K562 (cell line): Measurements from ENCODE around the gene ATIC. TPM values are rescaled to one million over a fixed set of nuclear protein-coding genes. Genes with fewer than 3 reads are reported as not detected.

ENCODE experiments used
- ARID1B ChIP-seq: fragments of 450-650 bp; IDR thresholded peaks from 2 replicates; pipeline ENCODE4 v1.6.1; 2016; ENCODE audit warnings: antibody characterized with exemption, mild to moderate bottlenecking, inconsistent platforms
- ATF7 ChIP-seq: fragments of 450-650 bp; IDR thresholded peaks from 2 replicates; pipeline ENCODE4 v1.7.1; 2014; ENCODE audit warnings: mild to moderate bottlenecking, moderate library complexity
- BRF2 ChIP-seq: IDR thresholded peaks from 3 replicates; pipeline ENCODE4 v1.6.1; 2011; ENCODE audit warnings: borderline replicate concordance, mild to moderate bottlenecking; ENCODE audit not compliant: insufficient read length, insufficient read depth
- CBX2 ChIP-seq: fragments of 200-600 bp; sonication (generic); IDR thresholded peaks from one replicate; pipeline ENCODE4 v1.6.1; 2012; ENCODE audit warnings: mild to moderate bottlenecking, low read length, inconsistent platforms; ENCODE audit not compliant: insufficient read depth, poor library complexity, severe bottlenecking
- EWSR1 ChIP-seq: fragments of 450-650 bp; IDR thresholded peaks from 2 replicates; pipeline ENCODE4 v1.6.1; 2018; ENCODE audit warnings: borderline replicate concordance, mild to moderate bottlenecking, low read depth, moderate library complexity; ENCODE audit not compliant: partially characterized antibody
- HBP1 ChIP-seq: fragments of 450-650 bp; formaldehyde crosslinking; IDR thresholded peaks from 2 replicates; pipeline ENCODE4 v1.4.0; 2022; ENCODE audit warnings: missing genetic modification characterization
- HCFC1 ChIP-seq: IDR thresholded peaks from 2 replicates; pipeline ENCODE4 v1.6.1; 2012; ENCODE audit warnings: low read depth, low read length, improper control_type of control experiment
- HMGN3 ChIP-seq: IDR thresholded peaks from 2 replicates; pipeline ENCODE4 v1.6.1; 2011; ENCODE audit warnings: borderline replicate concordance, low read depth, mild to moderate bottlenecking, mixed read lengths, low read length; ENCODE audit not compliant: insufficient read length; ENCODE audit errors: extremely low read depth
- MAFK ChIP-seq: IDR thresholded peaks from 2 replicates; pipeline ENCODE4 v1.6.1; 2011; ENCODE audit warnings: low read length, improper control_type of control experiment
- NELFE ChIP-seq: IDR thresholded peaks from 2 replicates; pipeline ENCODE4 v1.6.1; 2011; ENCODE audit warnings: mild to moderate bottlenecking; ENCODE audit not compliant: insufficient read depth, insufficient read length
- NR0B1 ChIP-seq: fragments of 450-650 bp; IDR thresholded peaks from one replicate; pipeline ENCODE4 v1.6.1; 2018; ENCODE audit warnings: mild to moderate bottlenecking, moderate library complexity; ENCODE audit not compliant: partially characterized antibody
- NR3C1 ChIP-seq: sonication (generic); formaldehyde crosslinking; IDR thresholded peaks from 2 replicates; pipeline ENCODE4 v1.8.1; 2022; ENCODE audit warnings: missing genetic modification reagents
- SETDB1 ChIP-seq: IDR thresholded peaks from one replicate; pipeline ENCODE4 v1.6.1; 2012; ENCODE audit warnings: low read length, control low read depth, inconsistent platforms
- TEAD1 ChIP-seq, 2 experiments: fragments of 450-650 bp in 1 of 2; sonication (generic) in 1 of 2; formaldehyde crosslinking; IDR thresholded peaks; 2 replicates each; pipeline versions ENCODE4 v1.4.0 to v1.8.0; 2020 to 2022; ENCODE audit warnings: mild to moderate bottlenecking in 2 of 2, missing genetic modification reagents in 1 of 2
- TEAD2 ChIP-seq: fragments of 450-650 bp; IDR thresholded peaks from 2 replicates; pipeline ENCODE4 v1.6.1; 2016; ENCODE audit warnings: missing genetic modification characterization, control low read depth, missing compliant biosample characterization
- THAP7 ChIP-seq: fragments of 250-450 bp; sonication (Bioruptor Pico); IDR thresholded peaks from 2 replicates; pipeline ENCODE4 v1.5.0; 2021
- THRA ChIP-seq: fragments of 450-650 bp; IDR thresholded peaks from 2 replicates; pipeline ENCODE4 v1.6.1; 2017; ENCODE audit warnings: mild to moderate bottlenecking, moderate library complexity
- ZNF184 ChIP-seq: sonication (generic); formaldehyde crosslinking; IDR thresholded peaks from 2 replicates; pipeline ENCODE4 v1.5.0; 2020; ENCODE audit warnings: missing genetic modification reagents
- ZNF311 ChIP-seq: fragments of 250-450 bp; sonication (Bioruptor Pico); IDR thresholded peaks from 2 replicates; pipeline ENCODE4 v1.4.0; 2020; ENCODE audit warnings: mild to moderate bottlenecking, moderate library complexity
- ZNF561 ChIP-seq: fragments of 450-650 bp; formaldehyde crosslinking; conservative IDR thresholded peaks from 2 replicates; pipeline ENCODE4 v1.4.0; 2020; ENCODE audit warnings: mild to moderate bottlenecking, moderate library complexity
- ZNF57 ChIP-seq: fragments of 450-650 bp; formaldehyde crosslinking; IDR thresholded peaks from 2 replicates; pipeline ENCODE4 v1.4.0; 2020; ENCODE audit warnings: mild to moderate bottlenecking, moderate library complexity
- ZNF586 ChIP-seq: fragments of 450-650 bp; formaldehyde crosslinking; conservative IDR thresholded peaks from 2 replicates; pipeline ENCODE4 v1.4.0; 2020; ENCODE audit warnings: mild to moderate bottlenecking, moderate library complexity
- ZZZ3 ChIP-seq: fragments of 450-650 bp; IDR thresholded peaks from 2 replicates; pipeline ENCODE4 v1.6.1; 2016; ENCODE audit warnings: antibody characterized with exemption, mild to moderate bottlenecking, moderate library complexity
- polyA plus RNA-seq, 8 experiments: library from polyadenylated mRNA; depleted of rRNA in 4 of 8; stranded (reverse) in 5 of 8; unstranded in 3 of 8; fragments of >200 nt; fragmentation: Nextera tagmentation in 2 of 8; fragmentation: Illumina TruSeq in 1 of 8; extraction: Ambion mirVana in 2 of 8; extraction: Trizol in 1 of 8; gene quantifications; 2 replicates each; pipeline versions ENCODE4 v1.2.1 to v1.2.3, GENCODE V29; 2011 to 2014; ENCODE audit warnings: inconsistent platforms in 1 of 8, missing spikeins in 1 of 8
- total RNA-seq, 7 experiments: library from RNA; depleted of rRNA in 6 of 7; stranded (reverse); fragments of >200 nt in 6 of 7; fragmentation: Illumina TruSeq in 2 of 7; extraction: Trizol in 2 of 7; gene quantifications; 2 replicates each; pipeline versions ENCODE4 v1.2.1 to v1.2.3, GENCODE V29; 2011 to 2021; ENCODE audit warnings: low replicate concordance in 1 of 7

The ATIC gene
- total and polyA plus RNA-seq, 9 of the 15 experiments (the other 6 are each of a cell fraction or from before 2014, with no cell fraction given): 45.6 to 480 (median 212) TPM

GRCh38 chr2:215311625-215312396 lies at the start of gene ATIC (continued):
- TF ChIP-seq HCFC1: peak; percentile 42
- TF ChIP-seq HMGN3: peak; percentile 85
- no peak for TF ChIP-seq ARID1B
- TF ChIP-seq NR0B1: no peak
- TF ChIP-seq ZNF561 (CRISPR knock-in tag): no peak
- TF ChIP-seq NELFE: no peak
- TF ChIP-seq THRA: no peak
- 0 out of 2 replicates have a peak, but pooled peaks have one; percentile 24 for TF ChIP-seq NR3C1 (CRISPR knock-in tag)
- TF ChIP-seq TEAD1 (CRISPR knock-in tag; IDR thresholded peaks at IDR 0.05): peak in 1 of 2 experiments; percentile 42; a peak in 2 of 4 replicates
- peak; percentile 31; the same call in 1 of the 2 replicates for TF ChIP-seq ATF7
- no peak for TF ChIP-seq SETDB1
- no peak for TF ChIP-seq EWSR1
- TF ChIP-seq THAP7 (CRISPR knock-in tag): no peak
- no peak for TF ChIP-seq ZNF57
- TF ChIP-seq ZNF311 (CRISPR knock-in tag): no peak
- TF ChIP-seq TEAD2 (tag): no peak
- no peak for TF ChIP-seq HBP1 (CRISPR knock-in tag)
- no peak for TF ChIP-seq ZZZ3
- TF ChIP-seq MAFK: no peak
- TF ChIP-seq ZNF184: no peak
- TF ChIP-seq CBX2: no peak
- no peak for TF ChIP-seq ZNF586
- no peak for TF ChIP-seq BRF2
